HL-60 (cell line): ENCODE results near the gene SFMBT2.

Source experiments
- DNase-seq, 2 experiments: peaks; one replicate each; pipeline ENCODE4 v3.0.0-alpha.2; 2010 to 2020; ENCODE audit warnings: low read depth in 1 of 2, low spot score in 1 of 2
- H3K27ac ChIP-seq: fragments of 250-450 bp; sonication (Bioruptor Pico); replicated peaks from 2 replicates; pipeline ENCODE4 v1.5.1; 2020; ENCODE audit warnings: mild to moderate bottlenecking, moderate library complexity
- H3K27me3 ChIP-seq: fragments of 250-450 bp; sonication (Bioruptor Pico); 2 replicates; pipeline ENCODE4 v1.5.1; 2021; ENCODE audit warnings: mild to moderate bottlenecking, moderate library complexity; ENCODE audit not compliant: insufficient read depth, poor library complexity, severe bottlenecking
- H3K4me3 ChIP-seq: replicated peaks from 2 replicates; pipeline ENCODE4 v1.5.1; 2011; ENCODE audit warnings: mild to moderate bottlenecking, control low read depth, low read length; ENCODE audit not compliant: insufficient read depth
- GABPA ChIP-seq: IDR thresholded peaks from 2 replicates; pipeline ENCODE4 v1.6.1; 2012; ENCODE audit warnings: low read depth
- POLR2AphosphoS5 ChIP-seq: IDR thresholded peaks from 2 replicates; pipeline ENCODE4 v1.6.1; 2012; ENCODE audit warnings: low read depth
- REST ChIP-seq: IDR thresholded peaks from 2 replicates; pipeline ENCODE4 v1.6.1; 2012; ENCODE audit warnings: low read depth; ENCODE audit not compliant: insufficient replicate concordance
- SPI1 ChIP-seq: IDR thresholded peaks from 2 replicates; pipeline ENCODE4 v1.6.1; 2012; ENCODE audit warnings: low read depth, mild to moderate bottlenecking, borderline replicate concordance
- TF ChIP-seq, protein P1 (sequence below): IDR thresholded peaks from one replicate; pipeline ENCODE4 v1.5.1; 2011; ENCODE audit warnings: low read length, control low read depth, inconsistent platforms; ENCODE audit not compliant: insufficient read depth

SFMBT2 gene

GRCh38 chr10:7320072-7320471 is 90.8 kb downstream of the SFMBT2 start:
- no peak for DNase-seq
- Histone ChIP-seq H3K27me3 (no peaks in the 10 kb centered on the region), H3K27ac (no peak overlapping the region), H3K4me3 (no peak overlapping the region)
- TF ChIP-seq REST (no peak), GABPA (no peak), SPI1 (no peak), POLR2AphosphoS5 (no peak)
- TF ChIP-seq, protein P1, sequence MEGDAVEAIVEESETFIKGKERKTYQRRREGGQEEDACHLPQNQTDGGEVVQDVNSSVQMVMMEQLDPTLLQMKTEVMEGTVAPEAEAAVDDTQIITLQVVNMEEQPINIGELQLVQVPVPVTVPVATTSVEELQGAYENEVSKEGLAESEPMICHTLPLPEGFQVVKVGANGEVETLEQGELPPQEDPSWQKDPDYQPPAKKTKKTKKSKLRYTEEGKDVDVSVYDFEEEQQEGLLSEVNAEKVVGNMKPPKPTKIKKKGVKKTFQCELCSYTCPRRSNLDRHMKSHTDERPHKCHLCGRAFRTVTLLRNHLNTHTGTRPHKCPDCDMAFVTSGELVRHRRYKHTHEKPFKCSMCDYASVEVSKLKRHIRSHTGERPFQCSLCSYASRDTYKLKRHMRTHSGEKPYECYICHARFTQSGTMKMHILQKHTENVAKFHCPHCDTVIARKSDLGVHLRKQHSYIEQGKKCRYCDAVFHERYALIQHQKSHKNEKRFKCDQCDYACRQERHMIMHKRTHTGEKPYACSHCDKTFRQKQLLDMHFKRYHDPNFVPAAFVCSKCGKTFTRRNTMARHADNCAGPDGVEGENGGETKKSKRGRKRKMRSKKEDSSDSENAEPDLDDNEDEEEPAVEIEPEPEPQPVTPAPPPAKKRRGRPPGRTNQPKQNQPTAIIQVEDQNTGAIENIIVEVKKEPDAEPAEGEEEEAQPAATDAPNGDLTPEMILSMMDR, result no peak

DNA sequence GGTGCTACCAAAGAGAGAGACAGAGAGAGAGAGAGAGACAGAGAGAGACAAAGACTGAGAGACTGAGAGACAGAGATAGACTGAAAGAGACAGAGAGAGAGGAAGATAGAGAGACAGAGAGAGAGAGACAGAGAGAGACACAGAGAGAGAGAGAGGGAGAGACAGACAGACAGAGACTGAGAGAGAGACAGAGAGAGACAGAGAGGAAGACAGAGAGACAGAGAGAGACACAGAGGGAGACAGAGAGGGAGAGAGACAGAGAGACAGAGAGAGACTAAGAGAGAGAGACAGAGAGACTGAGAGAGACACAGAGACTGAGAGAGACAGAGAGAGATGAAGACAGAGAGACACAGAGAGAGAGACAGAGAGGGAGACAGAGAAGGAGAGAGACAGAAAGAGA is 91.2 kb downstream of the SFMBT2 start:
- TF ChIP-seq GABPA (no peak), REST (no peak), POLR2AphosphoS5 (no peak), SPI1 (no peak)
- TF ChIP-seq, protein P1, result no peak
- Histone ChIP-seq H3K27me3 (no peaks in the 10 kb centered on the region), H3K27ac (no peak overlapping the region), H3K4me3 (no peak overlapping the region)
- DNase-seq, result no peak

DNA sequence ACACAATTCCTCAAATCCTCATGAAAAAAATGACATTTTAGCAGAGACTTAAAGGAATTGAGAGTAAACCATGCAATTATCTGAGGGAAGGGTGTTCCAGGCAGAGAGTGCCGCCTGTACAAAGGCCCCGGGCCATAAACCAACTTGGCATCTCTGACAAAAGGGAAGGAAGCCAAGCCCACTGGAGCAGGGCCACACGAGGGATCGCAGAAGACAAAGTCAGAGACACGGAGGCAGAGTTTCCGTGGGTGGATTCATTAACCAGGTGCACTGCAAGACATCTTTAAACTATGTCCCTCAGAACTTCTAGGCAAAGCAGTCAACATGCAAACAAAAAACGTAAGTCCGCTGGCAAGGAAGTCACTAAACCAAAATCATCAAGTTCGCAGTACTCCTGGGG is 92.0 kb downstream of the SFMBT2 start:
- Histone ChIP-seq H3K27me3 (no peaks in the 10 kb centered on the region), H3K27ac (no peak overlapping the region), H3K4me3 (no peak overlapping the region)
- DNase-seq, result no peak
- TF ChIP-seq GABPA, result no peak

GRCh38 chr10:7317786-7318446 is 92.9 kb downstream of the SFMBT2 start:
- H3K27ac ChIP-seq, result no peak overlapping the region
- TF ChIP-seq, protein P1, result no peak
- TF ChIP-seq GABPA (no peak), POLR2AphosphoS5 (no peak), SPI1 (no peak), REST (no peak)
- H3K4me3 ChIP-seq, result no peak overlapping the region
- H3K27me3 ChIP-seq, result no peaks in the 10 kb centered on the region
- DNase-seq, result no peak
